ENCODE measurements around the gene ENTPD1.
"Not testable (repeated sequence)": the region's sequence is repeated elsewhere in the genome, so short reads cannot be mapped to it uniquely, and the experiment has no call there.

ENTPD1 gene

DNA sequence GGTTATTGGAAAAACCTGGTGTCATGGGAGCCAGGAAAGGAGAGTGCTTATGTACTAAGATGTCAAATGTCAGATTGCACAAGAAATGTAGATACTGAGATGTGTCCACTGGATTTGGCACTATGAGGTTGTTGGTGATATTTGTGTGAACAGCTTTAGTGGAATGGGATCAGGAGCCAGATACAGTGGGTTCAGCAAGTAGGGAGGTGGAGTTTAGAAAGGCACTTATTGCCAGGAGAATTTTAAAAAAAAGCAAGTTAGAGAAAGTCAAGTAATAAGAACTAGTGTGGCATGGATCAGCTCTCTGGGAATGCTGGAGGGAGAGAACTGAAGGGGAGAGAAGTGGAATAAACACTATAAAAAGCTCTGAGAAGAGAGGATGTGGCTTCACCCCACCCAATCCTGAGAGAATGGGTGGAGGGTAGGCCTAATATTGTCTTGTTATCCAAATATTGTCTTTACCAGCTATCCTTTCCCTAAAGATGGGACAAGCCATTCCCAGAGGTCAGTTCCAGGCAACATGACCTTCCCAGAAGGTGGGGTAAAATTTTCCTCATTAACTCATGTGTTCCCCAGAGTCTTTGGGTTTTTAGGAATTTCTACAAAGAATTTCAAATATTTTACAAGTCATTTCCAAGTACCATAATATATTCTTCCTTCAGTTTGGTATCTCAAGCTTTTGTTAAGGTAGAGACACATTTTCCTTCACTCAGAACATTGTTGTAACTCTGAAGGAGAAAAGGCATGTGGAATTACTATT lies 42.3 kb downstream of the ENTPD1 start:
- no peak for DNase-seq

DNA sequence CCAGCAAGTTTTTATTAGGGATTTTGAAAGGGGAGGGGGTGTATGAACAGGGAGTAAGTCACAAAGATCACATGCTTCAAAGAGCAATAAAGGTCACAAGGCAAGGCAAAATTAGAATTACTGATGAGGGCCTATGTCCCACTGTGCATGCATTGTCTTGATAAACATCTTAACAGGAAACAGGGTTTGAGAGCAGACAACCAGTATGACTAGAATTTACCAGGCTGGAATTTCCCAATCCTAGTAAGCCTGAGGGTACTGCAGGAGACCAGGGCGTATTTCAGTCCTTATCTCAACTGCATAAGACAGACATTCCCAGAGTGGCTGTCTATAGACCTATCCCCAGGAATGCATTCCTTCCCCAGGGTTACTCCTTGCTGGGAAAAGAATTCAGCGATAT lies 44.3 kb downstream of the ENTPD1 start:
- DNase-seq = not testable (repeated sequence)

DNA sequence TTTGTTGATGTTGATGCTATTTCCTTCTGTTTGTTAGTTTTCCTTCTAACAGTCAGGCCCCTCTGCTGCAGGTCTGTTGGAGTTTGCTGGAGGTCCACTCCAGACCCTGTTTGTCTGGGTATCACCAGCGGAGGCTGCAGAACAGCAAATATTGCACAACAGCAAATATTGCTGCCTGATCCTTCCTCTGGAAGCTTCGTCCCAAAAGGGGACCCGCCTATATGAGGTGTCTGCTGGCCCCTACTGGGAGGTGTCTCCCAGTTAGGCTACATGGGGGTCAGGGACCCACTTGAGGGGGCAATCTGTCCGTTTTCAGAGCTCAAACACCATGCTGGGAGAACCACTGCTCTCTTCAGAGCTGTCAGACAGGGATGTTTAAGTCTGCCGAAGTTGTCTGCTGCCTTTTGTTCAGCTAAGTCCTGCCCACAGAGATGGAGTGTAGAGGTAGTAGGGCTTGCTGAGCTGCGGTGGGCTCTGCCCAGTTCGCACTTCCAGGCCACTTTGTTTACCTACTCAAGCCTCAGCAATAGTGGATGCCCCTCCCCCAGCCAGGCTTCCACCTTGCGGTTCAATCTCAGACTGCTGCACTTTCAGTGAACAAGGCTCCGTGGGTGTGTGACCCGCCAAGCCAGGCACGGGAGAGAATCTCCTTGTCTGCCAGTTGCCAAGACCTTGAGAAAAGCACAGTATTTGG lies 50.9 kb downstream of the ENTPD1 start:
- DNase-seq = not testable (repeated sequence)

DNA sequence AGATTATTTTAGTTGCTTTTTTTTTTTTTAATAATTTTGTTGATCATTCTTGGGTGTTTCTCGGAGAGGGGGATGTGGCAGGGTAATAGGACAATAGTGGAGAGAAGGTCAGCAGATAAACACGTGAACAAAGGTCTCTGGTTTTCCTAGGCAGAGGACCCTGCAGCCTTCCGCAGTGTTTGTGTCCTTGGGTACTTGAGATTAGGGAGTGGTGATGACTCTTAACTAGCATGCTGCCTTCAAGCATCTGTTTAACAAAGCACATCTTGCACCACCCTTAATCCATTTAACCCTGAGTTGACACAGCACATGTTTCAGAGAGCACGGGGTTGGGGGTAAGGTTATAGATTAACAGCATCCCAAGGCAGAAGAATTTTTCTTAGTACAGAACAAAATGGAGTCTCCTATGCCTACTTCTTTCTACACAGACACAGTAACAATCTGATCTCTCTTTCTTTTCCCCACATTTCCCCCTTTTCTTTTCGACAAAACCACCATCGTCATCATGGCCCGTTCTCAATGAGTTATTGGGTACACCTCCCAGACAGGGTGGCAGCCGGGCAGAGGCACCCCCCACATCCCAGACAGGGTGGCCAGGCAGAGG lies 52.8 kb downstream of the ENTPD1 start:
- not testable (repeated sequence) for DNase-seq

DNA sequence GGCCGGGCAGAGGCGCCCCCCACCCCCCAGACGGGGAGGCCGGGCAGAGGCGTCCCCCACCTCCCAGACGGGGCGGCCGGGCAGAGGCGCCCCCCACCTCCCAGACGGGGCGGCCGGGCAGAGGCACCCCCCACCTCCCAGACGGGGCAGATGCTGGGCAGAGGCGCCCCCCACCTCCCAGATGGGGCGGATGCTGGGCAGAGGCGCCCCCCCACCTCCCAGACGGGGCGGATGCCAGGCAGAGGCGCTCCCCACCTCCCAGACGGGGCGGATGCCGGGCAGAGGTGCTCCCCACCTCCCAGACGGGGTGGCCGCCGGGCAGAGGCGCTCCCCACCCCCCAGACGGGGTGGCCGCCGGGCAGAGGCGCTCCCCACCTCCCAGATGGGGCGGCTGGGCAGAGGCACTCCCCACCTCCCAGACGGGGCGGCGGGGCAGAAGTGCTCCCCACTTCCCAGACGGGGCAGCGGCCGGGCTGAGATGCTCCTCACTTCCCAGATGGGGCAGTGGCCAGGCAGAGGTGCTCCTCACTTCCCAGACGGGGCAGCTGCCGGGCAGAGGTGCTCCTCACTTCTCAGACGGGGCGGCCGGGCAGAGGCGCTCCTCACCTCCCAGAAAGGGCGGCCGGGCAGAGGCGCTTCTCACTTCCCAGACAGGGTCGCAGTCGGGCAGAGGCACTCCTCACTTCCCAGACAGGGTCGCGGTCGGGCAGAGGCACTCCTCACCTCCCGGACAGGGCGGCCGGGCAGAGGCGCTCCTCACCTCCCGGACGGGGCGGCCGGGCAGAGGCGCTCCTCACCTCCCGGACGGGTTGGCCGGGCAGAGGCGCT lies 53.6 kb downstream of the ENTPD1 start:
- no peak for DNase-seq

DNA sequence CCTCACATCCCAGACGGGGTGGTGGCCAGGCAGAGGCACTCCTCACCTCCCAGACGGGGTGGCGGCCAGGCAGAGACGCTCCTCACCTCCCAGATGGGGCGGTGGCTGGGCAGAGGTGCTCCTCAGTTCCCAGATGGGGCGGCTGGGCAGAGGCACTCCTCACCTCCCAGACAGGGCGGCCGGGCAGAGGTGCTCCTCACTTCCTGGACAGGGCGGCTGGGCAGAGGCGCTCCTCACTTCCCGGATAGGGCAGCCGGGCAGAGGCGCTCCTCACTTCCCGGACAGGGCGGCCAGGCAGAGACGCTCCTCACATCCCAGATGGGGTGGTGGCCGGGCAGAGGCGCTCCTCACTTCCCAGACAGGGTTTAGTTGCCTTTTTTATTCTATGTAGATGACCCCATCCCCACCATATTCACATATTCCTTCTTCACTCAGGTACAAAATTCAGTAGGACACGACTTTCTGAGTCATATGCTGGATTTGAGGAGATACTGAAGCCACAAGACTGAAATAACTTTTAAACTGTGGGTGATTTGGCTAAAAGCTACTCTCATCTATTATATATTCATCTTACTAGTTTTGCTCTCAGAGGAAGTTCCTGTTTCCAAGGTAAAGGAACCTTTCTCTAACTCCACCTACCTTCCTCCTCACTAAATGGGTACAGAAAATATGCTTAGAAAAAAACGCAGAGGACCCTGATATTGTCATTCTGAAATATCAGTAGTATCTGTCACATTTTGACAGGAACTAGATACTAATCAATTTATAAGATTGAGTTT lies 54.4 kb downstream of the ENTPD1 start:
- DNase-seq = no peak

DNA sequence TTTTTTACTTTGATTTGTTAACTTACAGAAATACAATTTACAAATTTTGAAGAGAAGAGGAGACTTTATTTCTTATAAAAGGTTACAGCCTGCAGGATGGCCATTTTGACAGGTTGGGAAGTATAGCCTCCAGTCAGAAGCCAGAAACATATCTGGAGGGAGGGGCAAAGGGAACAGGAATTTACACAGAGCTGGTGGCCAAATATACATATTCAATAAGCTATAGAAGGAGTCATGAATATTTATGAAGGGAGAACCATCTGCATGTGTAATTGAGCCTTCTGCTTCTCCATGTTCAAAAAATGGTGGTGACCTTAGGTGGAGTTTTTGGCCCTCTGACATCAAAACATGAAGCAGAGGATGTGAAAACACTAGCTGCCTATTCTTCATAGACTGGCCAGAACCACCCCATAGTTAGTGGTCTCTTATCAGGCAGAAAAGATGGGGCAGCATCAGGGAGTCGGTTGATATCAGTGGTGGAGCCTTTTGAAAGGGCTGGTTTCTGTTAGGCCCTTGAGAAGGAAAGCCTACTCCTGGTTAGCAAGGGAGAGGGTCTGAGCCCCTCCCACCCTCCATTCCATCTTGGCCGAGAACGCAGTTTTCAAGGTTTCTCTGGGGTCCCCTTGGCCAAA lies 57.2 kb downstream of the ENTPD1 start:
- DNase-seq = no peak

DNA sequence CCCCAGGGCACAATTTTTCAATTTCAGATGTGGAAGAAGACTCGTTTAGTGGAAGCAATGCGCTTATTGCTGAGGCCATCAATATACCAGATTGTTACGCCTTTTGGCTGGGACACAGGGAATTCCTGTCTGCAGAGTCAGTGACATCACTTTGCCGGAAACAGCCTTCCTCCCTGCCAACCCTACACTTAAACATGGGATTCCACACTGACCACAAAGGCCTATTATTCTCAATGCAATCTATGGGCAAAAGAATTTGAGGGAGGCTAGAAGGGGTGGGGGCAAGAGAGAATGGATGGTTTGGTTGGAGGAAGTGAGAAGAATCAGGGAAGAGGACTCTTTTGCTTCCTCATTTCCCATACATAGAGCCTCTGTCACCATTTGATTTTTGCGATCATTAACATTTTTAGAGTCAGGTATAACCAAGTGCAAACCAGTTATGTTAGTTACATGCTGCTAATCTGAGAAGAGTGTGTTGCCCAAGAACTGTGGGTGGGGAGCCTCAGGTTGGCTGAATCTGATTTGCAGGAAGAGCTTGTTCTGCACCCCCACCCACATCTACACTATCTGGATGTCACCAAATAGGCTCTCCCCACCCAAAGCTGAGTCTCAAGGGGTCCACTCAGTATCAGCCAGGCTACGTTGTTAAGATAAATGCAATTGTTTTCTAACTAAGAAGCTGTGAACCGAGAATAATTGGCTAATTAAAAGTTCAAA lies 58.2 kb downstream of the ENTPD1 start:
- peak; percentile 69 for DNase-seq

DNA sequence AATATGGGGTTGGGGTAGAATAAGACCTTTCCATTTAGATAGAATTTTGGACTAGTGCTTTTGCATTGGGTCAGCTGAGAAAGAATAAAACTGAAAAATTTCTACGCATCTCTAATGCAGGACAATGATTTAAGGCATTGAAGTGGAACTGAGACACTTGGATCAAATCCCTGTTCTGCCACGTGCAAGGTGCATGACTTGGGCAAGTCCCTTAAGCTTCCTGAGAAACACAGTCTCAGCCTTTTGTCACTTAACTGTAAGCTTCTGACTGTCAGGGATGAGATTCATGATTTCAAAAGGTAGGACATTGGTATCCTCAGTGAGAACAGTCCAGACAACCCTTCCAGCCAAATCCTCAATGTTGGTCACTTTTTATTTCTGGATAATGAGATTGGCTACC lies 59.2 kb downstream of the ENTPD1 start:
- no peak for DNase-seq

DNA sequence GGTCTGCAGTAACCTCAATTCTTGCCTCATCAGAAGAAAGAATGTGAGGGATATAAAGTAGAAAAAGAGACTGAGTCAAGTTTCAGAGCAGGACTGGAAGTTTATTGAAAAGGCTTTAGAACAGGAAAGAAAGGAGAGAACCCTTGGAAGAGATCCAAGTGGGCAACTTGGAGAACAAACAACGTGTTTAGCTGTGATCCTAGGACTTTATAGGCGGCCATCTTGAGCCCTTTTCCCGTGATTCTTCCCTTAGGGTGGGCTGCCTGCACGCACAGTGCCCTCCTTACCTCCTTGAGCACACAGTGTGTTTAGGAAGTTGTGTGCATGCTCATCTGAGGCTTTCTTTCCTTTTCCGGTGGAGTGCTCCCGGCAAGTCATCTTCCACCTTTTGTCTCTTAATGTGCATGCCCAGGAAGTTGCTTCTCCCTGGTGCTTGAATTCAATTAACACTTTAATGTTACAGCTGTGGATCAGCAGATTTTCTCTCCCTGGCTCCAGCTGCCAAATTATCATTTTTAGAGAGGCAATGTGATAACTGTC lies 59.8 kb downstream of the ENTPD1 start:
- DNase-seq = no peak

DNA sequence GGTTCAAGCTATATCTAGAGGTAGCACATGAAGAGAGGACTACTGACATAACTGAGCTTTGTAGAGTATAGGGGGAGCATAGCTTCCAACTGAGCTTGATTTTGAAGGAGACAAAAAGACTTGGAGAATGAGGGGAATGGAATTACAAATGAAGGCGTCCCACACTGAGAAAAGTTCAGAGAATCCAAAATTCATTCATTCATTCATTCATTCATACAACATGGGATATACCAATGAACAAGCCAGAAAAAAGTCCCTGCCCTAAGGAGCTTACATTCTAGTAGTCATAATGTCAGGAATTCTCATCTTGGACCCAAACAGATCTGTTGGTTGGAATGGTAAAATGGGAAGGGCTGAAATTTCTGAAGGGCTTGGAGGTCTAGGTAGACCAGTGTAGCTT lies 62.0 kb downstream of the ENTPD1 start:
- DNase-seq = no peak

DNA sequence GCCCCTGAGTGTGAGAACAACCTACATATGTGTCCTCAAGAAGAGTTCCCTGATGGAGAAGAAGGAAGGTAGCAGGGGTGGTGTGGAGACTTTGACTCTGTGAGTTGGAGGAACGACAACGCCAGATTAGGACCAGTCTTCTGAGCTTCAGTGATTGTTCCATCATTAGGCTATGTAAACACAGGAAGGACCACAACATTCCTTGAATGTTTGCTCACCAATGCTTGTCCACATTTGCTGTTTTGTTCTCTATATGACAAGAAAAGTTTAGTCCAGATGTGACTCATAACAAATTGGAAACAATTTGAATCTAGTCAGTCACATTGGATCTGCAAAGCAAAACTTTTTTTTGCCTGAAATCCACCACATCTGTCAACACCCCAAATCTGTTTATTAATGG lies 62.7 kb downstream of the ENTPD1 start:
- no peak for DNase-seq

DNA sequence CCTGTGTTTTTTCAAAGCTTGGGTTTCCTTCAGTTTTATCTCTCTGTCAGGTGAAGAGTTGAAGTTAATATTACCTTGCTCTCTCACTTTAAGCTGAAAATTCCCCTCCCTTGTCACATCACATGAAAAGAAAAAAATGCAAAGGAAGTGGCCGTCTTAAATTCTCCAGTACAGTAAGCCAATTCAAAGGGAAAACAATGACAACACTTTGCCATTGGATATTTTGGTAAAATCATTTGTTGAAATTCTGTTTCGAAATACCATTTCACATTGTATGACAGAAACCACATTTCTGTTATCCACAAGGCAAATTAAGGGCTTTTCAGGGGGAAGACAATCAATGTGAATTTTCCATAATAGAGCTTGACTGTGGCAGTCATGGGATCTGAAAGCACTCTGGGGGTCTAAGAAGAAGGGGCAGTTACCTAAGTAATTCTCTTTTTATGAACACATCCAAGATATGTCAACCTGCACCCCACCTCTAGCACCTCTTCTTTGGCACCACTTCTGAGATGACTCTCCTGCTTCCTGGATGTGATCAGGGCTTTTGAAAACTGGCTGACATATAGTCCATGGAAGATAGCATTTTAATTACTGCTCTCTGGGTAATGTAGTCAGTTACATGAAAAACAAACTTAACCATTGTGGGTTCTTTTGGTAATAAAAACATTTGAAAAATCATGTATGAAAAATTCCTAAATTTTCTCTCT lies 63.8 kb downstream of the ENTPD1 start:
- DNase-seq = no peak

DNA sequence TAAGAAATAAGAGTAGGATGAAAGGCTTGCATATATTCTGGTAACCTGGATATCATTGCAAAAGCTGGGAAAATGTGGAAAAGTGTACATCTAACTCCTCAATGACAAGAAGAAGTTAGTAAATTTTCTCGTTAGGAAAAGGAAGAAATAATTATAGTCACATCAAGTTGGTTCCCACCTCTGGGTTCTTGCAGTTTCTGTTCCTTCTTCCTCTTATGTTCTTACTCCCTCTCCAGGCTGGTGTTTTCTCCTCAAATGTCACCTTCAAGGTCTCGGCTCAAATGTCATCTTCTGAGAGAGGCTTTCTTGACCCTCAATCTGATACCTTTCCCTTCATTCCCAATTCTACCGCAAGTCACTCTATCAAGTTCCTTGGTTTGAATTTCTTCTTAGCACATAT lies 64.4 kb downstream of the ENTPD1 start:
- DNase-seq = no peak

DNA sequence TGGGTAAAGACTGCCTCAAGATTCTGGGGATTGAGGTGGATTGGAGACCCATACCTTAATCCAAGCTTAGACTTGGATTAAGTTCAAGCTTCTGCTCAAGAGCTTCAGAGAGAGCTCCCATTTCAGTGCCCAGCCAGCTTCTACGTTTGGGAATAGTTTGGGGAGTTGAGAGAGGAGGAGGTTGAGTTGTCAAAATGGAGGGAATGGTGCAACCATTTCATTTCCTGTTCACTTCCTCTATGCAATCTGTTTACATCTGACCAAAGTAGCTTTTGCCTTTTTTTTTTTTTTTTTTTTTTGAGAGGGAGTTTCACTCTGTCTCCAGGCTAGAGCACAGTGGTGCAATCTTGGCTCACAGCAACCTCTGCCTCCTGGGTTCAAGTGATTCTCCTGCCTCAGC lies 65.8 kb downstream of the ENTPD1 start:
- DNase-seq = no peak

DNA sequence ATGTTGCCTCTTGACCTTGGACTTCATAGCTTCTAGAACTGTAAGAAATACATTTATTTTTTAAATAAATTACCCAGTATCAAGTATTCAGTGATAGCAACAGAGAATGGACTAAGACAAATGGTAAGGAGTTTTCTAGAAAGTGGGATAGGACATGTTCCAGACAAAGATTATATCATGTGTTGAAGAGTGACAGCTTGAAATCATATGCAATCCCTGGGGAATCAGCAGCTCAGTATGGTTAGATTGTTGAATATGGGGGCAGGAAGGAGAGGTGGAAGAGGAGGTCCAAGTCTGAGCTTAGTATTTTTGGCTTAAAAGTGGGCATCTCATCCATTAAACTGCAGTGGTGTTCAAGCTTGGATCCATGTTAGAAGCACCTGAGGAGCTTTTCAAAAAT lies 74.1 kb downstream of the ENTPD1 start:
- DNase-seq = no peak

DNA sequence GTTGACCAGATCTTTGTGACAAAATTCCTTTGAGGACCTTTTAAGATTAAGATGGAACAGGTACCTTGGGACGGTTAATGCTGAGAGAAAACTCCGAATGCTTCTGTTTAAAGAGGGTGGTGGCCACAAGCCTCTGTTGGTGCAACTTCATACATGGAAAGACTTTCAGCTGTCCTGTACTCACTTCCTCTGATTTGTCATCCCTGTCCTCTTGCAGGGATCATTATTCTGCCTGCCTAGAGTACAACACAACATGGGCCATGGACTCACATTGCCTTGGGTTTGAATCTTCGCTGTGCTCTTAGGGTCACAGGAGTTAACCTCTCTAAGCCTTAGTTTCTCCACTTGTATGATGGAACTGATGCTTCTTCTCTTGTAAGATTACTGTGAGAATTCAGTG lies 75.1 kb downstream of the ENTPD1 start:
- DNase-seq = no peak

DNA sequence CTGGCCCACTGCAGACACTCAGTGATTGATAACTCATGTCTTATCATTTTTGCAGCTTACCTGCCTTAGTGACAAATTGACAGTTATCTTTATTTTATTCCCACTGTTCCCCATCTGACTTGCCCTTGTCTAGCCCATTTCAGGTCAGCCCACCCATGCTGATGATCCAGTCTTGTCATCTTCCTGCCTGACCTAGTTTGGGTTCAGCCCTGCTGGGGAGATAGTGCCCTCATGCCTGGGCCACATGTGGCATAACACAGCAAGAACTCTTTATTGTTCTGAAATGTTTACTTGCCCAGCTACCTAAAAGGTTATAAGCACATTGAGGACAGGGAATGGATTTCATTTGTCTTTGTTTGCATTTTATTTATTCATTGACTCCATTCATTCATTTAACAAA lies 75.6 kb downstream of the ENTPD1 start:
- no peak for DNase-seq

DNA sequence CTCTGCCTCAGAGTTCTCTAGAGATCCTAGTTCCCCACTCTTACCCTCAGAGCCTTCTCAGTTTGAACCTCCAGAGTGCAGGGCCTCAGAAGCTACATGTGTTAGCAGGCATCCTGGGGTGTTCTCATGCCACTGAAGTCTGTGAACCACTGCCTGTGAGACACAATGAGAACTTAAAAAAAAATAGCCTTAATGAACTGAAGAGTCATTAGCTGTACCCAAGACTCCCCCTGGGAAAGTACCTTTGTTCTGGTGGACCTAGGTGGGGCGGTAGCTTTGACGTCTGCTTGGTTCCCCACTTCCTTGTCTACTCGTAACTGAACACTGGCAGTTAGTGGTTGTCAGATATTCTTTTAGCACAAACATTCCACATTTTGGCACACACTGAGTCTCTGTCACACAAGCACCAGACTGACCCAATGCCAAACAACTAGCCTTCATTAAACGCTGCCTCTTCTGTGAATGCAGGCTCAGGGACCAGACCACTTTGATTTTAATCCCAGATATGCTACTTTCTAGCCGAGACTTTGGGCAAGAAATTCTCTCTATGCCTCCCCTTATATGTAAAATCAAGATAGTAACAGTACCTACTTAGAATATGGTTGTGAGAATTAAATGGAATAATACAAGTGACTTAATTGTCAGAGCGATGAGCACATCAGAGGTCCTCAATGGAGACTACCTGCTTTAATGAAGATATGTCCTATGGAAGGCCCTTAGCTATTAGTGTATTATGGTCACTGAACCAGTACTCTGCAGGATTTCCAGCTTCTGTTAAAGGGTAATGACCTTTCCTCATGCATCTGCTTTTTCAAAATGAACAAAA lies 76.5 kb downstream of the ENTPD1 start:
- DNase-seq = no peak

All from left hindlimb (tissue), 1 donor.